HG03135 (cell line): ENCODE measurements around the gene ANTKMT.

ENCODE experiments used
- ATAC-seq: cut with Tn5 transposase; IDR thresholded peaks from one replicate; pipeline ENCODE4 v1.9.1; 2021; ENCODE audit warnings: mild to moderate bottlenecking, moderate library complexity; ENCODE audit not compliant: unreplicated experiment

Gene ANTKMT

DNA sequence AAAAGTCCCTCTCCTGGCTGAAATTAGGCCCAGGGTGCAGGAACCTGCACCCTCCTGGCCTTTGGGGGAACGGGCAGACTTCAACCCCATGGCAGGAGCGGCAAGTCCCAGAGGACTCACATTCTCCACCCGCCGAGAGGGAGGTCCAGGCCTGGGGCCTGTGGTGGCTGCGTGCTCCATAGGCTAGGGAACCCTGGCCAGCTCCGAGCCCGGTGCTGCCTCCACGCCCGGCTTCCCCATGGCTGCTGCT, 5.2 kb downstream of the ANTKMT start:
- no peak for ATAC-seq

DNA sequence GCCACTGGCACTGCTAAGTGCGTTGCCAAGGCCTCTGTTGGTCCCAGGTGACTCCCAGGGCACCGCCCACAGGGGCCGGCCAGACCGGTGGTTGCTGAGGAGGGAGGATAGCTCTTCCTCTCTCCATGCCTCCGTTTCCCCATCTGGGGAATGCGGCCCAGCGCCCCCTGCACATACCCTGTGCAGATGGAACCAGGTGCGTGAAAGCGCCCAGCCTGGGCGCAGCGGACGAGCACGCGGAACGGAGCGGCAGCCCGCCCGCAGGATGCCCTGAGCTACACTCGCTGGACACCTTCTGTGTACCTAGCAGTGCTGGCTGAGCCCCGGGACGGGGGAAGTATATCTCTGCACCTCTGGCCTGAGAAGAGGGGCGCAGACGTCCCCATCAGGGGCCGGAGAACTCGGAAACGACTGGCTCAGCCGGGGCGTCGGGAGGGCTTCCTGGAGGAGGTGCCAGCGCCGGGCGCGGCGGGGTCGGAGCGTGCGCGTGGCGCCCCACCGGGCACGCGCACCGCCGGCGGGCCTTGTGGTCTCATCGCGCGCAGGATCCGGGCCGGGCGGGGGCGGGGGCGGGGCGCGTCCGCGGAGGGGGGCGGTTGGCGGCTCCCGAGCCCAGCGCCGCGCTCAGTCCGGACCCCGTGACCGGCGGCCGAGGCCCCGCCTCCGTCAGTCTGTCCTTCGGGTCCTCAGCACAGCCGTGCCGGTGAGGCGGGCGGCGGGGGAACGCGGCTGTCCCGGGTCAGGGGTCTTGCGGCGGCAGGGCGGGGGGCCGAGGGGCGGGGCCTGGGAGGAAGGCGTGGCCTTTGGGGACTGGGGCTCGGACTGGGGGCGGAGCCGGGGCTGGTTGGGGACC, 5.7 kb downstream of the ANTKMT start, which contains the start of the genes CCDC78 and HAGHL:
TSS of gene CCDC78 (minus strand) at position 6 of the 853 bp plus-strand sequence. CDS start 76 bp downstream, outside the sequence.
TSS of gene HAGHL (plus strand) at position 669 of the 853 bp plus-strand sequence. CDS start 404 bp downstream, outside the sequence.
- ATAC-seq = no peak

DNA sequence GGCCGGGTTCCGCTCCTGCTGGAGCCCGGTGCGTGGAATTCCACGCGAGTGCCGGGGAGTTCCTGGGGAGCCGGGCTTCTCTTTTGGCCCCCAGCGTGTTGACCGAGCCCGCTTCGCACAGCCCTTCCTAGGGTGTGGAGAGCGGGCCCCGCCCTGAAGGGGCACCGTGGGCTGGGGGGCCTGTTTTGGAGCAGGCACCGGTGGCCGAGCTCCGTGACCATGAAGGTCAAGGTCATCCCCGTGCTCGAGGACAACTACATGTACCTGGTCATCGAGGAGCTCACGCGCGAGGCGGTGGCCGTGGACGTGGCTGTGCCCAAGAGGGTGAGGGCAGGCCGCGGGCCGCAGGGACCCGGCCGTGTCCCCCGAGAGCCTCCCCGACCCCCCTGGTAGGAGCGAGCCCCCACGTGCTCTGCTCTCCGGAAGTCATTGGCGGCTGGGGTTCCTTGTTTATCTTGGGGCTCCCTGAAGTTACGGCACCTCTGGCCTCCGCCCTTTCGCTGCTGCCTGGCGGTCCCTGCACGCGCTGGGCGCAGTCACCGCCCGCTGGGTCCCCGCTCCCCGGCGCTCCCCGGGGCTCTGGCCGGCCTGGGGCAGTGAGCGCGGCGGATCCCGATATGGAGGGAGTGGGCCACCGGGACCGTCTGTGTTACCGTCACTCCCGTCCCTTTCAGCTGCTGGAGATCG, 6.5 kb downstream of the ANTKMT start:
- no peak for ATAC-seq

DNA sequence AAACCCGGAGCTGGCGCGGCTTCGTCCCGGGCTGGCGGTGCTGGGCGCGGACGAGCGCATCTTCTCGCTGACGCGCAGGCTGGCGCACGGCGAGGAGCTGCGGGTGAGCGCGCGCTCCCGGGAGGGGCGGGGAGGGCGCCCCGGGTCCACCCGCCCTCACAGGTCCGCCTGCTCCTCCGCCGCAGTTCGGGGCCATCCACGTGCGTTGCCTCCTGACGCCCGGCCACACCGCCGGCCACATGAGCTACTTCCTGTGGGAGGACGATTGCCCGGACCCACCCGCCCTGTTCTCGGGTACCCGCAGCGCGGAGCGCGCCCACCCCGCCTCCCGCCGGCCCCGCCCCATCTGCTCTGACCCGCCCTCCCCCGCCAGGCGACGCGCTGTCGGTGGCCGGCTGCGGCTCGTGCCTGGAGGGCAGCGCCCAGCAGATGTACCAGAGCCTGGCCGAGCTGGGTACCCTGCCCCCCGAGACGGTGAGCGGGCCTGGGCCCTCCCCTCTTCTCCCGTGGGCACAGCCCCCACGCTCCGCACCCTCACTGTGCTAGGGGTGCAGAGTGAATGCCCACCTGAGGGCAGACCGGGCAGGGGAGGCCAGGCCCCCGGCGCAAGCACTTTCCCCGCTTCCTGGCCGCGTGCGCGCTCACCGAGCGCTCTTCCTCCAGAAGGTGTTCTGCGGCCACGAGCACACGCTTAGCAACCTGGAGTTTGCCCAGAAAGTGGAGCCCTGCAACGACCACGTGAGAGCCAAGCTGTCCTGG, 7.4 kb downstream of the ANTKMT start:
- ATAC-seq = peak; percentile 31

DNA sequence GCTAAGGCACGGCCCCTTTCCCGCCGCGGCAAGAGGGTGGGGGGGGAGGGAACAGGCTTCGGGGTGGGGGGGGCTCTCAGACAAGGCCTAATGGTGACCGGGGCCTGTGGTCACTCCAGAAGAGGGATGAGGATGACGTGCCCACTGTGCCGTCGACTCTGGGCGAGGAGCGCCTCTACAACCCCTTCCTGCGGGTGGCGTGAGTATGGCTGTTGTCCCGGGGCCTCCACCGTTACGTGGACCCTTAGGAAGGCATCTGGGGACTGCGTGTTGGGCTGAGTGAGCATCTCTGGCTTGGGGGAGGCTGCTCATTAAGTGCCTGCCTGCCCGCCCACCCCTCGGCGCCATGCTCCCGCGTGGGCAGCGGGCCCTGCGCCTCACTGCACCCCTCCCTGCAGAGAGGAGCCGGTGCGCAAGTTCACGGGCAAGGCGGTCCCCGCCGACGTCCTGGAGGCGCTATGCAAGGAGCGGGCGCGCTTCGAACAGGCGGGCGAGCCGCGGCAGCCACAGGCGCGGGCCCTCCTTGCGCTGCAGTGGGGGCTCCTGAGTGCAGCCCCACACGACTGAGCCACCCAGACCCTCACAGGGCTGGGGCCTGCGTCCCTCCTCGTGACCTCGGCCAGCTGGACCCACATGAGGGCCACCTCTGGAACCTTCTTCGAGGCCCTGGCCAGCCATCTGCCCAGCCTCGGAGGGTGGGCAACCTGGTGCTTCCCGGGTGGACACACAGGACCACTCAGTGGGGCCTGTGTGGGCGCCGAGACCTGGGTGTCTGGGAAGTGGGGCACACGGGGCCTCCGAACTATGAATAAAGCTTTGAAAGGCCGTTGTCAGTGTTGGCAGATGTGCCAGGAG, 8.2 kb downstream of the ANTKMT start:
- no peak for ATAC-seq

DNA sequence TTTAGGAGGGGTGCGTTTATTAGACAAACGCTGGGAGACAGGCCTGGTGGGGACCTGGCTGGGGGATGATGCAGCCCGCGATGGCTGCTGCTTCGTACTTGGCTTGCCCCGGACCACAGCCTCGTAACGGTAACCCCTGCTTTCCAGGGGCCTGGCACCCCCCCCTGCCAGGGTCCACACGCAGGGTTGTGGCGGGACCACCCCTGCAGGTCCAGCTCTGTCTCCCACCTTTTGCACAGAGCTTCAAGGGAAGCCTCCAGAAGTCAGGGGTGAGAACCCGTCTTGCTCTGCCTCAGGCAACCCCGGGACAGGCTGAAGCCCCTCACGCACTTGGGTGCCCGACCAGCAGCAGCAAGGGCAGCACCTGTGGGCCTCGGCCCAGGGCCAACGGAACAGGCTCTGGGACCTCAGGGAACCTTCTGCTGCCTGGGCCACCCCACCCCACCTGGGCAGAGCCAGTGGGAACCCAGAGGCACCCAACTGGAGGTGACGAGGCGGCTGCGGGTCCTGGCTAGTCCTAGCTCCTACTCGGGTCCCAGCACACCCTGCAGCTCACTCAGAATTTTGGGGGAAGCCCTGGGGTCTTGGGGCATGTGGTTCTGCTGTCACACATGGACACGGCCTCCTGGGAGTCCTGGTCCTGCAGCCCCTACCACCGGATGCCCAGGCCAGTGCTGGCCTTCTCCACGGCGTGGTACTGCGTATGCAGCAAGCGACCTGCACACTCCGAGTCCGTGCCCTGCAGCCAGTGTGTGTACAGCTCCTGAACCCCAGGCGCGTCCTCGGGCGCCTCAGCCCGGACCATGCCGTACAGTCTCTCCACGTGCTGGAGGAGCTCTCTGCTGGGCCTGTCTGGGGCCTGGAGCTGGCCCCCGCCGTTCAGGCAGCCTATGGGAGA, 9.1 kb downstream of the ANTKMT start:
- no peak for ATAC-seq

DNA sequence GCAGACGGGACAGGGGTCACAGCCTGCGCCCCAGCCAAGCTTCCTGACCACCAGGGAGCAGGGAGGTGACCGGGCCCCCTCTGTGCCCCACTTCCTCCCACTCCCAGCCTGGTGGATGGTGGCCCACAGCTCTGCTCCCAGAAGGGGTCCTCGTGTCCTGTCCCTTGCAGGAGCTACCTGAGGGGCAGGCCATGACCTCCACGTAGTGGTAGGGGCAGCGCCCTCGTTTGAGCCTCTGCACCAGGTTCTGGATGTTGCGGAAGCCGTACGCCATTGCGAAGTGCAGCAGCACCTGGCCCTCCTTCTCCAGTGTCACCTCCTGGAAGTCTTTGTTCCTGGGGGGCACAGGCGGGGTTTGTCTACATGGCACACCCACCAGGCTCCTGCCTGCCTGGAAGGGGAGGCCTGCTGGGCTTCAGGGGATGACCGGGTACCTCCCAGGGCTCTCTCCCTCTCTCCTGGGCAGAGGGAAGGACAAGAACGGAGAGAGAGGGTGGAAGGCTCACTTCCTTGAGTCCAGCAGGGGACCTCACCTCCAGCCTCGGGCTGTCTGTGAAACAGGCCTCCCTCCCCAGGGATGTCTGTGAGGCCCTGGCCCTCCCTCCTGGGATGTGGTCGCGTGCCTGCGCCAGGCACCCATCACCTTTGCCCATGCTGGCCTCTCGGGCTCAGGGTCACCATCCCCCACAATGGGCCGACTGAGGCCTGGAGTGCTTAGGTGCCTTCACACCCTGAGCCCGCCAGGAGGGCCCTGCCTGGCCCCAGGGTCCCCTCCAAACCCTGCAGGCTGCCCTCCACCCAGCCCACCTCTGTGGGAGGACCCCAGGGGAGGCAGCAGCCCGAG, 9.9 kb downstream of the ANTKMT start:
- no peak for ATAC-seq

DNA sequence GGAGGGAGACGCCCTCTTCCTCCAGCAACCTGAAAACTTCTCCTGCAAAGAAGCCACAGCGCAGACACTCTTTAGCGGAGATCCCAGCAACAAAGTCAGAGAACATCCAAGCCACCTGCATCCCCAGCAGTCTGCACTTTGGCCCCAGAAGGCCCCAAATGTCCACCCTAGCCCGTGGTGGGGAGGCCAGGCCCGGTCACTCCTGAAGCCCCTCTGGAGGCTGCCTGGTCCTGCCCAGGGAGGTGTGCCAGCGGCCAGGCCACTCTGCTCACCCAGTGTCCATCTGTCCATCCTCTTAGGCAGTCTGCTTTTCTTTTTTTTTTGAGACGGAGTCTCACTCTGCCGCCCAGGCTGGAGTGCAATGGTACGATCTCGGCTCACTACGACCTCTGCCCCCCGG, 11.4 kb downstream of the ANTKMT start:
- ATAC-seq = no peak

DNA sequence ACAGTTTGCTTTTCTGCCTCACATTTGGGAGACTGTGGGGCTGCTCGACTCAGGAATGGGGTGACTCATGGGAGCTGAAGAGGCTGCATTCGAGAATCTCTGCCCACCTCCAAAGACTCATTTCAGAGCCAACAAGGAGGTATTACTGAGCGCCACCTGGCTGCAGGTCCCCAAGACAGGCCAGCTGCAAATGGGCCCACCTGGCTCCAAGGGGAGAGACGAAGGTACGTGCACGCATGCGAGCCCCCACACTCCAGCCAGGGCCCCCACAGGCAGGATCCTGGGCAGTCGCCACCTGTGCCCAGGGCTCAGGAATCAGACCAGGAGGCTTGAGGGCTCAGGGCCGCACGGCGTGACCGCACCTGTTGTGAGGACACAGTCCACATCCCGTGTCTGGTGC, 12.0 kb downstream of the ANTKMT start:
- ATAC-seq = no peak

DNA sequence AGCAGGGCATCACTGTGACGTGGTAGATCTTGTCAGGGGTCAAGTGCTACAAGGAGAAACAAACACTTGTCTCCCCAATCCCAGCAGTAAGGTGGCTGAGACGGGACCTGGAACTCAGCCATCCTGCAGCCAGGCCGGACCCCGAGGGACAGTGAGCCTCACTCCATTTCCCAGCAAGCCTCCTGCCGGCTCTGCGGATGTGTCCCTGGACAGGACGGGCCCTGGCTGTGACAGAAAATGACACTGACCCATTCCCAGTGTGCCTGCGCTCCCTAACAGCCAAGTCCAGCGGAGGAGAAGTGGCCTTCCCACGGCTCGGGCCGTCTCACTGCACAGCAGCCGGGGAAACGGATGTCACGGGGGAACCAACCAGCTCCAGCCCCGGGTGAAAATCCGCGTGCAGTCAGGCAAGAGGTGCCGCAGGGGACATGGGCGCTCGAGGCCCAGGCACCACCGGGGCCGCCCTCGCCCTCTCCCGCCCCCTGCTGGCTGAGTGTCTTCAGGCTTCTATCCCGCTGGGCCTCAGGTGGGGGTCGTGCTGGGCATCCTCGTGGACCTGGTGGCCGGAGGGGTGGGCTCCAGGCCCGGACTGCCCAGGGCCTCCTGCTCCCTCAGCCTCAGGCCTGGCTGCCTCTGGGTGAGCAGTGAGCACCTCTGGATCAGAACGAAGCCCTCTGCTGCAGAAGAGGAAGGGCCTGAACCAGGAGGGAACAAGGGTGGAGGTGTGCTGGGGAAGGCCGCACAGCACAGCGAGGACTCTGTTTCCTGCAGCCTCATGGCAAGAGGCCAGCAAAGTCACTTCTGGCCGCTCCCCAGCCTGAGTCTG, 12.6 kb downstream of the ANTKMT start:
- ATAC-seq = no peak

DNA sequence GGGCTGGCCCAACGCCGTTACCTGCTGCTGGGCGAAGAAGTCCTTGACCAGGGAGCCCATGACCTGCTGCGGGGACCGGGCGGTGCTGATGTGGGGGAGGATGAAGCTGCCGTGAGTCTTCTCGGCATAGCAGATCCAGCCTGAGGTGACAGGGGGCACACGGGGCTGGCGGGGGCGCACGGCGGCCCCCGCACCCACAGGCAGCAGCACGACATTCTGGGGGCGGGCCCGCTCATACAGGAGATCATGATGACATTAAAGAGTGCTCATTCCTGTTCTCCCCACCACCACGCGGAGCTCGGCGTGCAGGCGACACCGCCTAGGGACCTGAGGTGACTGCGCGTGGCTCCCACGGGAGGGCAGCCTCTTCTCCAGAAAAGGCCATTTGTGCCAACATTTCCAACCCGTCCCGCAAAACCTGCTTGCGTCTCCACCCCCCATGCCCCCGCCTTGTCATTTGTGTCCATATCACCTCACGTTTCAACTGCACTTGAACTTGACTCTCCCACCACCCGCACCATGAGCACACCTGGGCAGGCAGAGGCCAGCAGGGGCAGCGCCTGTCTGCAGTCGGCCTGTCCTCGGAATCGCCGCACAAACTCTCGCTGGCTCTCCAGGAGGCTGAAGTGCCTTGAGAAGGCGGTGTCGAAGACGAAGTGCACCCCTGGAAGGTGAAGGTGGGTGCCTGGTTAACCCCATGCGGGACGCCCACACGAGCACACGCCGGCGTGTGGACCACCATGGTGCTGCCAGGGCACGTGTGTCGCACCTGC, 13.4 kb downstream of the ANTKMT start:
- ATAC-seq = no peak

DNA sequence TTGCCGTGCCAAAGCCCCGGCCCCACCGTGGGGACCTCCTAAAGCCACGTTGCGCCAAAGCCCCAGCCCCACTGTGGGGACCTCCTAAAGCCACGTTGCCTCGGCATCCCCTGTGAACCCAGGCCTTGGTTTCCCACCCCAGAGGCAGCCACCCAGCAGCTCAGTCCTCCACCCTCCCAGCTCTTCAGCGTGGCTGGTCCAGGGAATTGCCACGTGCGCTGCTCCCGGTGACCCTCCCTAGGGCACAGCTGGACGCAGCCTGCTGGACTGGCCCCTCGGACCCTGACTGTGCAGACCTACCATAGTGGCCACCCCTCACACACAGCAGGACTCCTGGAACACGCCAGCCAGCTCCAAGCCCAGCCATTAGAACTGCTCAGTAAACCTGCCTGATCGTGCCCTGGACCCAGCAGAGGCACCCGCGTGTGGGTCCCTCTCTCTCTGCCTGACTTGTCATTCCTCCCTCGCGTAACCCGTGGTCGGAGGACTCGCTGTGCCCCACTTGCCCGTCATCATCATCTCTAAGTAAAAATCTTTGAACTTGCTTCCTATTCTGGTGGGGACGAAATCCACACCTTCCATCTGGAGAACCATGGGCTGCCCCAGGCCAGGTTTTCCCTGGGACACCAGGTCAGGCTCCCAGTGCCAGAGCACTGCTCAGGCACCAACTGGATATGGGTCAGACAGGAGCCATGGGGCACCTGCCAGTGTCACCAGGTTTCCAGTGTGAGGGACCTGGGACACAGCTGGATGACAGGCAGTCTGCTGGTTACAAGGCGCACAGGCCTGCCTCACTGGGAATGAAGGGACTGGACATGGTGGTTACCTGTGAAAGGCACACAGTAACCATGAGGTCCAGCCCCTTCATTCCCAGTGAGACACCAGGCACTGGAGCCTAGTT, 14.3 kb downstream of the ANTKMT start:
- ATAC-seq = no peak

DNA sequence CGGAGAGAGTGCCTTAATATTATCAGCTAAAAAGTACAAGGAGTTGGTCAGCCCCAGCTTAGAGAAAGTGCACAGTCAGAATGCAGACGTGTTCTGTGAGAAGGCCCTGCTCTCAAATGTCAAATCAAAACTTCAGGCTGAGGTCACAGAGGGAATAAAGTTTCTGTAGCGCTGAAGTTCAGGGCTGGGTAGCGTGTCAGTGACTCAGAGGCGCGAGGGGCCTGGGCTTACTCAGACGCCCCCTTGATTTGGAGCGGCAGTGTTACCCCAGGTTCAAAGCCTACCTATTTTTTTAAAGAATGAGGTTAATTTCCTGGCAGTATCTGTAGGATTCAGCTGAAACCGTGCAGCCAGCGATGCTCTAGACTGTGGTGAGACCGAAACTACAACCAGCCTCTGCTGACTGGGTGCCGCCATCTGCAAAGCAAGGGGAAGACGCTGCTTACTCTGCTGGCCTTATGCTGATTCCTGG, 15.1 kb downstream of the ANTKMT start:
- no peak for ATAC-seq

DNA sequence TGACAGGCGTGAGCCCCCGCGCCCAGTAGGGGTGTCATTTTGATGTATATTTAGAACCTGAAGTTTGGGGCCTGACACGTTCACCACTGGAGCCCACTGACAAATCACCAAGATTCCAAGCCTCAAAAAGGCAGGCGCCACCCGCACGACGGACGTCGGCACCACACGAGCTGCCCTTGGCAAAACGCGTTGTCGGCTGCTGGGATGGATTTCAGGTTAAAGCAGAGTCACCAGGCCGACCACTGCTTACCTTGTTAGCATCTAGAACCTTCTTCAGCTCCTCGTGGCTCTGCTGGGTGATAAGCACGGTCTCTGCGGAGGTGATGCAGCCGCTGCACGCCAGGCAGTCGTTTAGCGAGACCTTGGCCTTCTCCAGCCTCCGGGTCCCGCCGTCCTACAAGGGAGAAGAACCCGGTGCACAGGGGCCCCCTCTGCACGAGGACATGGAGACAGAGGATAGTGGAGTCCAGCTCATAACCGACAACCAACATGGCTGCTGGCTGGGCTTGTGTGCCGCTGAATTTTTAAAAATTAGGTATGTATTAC, 16.1 kb downstream of the ANTKMT start:
- no peak for ATAC-seq

DNA sequence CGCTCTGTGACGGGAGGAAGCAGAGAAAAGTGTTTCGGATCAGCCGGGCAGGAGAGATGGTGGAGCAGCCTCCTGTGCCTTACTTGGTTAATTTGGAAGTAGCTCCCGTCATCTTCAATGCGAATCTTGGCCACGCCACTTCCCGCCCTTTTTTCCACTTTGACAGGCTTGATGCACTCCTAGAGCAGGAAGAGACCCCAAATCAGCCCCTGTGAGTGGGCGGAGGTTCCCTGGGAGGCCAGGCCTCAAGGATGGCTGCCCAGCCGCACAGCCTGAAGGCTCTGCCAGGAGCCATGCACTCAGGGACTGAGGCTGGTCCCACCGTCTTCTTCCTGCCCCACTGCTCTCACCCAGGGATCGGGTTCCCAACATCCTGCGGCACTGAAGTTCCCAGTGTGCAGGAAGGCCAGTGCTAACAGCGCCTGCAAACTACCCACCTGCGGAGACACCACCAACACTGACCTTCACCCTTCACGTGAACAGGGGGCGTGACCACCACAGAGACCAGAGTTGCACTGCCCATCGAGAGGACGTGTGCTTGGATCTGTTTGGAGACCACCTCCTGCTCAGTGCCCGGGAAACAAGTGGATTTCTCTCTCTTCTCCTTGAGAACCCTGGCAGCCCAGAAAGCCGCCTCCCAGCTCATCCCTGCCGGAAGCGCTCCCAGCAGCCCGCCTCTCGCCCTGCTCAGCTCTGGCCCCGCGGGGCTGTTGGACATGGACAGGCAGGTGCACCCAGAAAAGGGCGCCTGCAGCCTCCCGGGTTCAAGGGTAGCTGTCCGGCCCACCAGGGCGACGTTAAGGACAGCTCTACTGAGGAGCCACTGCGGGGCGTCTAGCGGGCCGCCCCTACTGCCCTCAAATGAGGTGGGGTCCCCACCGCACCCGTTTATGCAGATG, 18.9 kb downstream of the ANTKMT start:
- ATAC-seq = no peak
